Subcutaneous adipose tissue (tissue), 4 donors: ENCODE results near the gene PSKH1. TPM values are rescaled to one million over a fixed set of nuclear protein-coding genes. Genes with fewer than 3 reads are reported as not detected.

Source experiments
- CTCF ChIP-seq: fragments of 450-650 bp; IDR thresholded peaks from one replicate; pipeline ENCODE4 v1.5.1; 2016; ENCODE audit warnings: low read depth, mild to moderate bottlenecking, control low read depth, antibody characterized with exemption, moderate library complexity
- total RNA-seq, 4 donors: library from RNA; depleted of rRNA; stranded (reverse); fragments of >200 nt; gene quantifications; one replicate each; pipeline ENCODE4 v1.1.0, GENCODE V29; 2016

Gene PSKH1
- total RNA-seq, 4 donors from 2014 or later = 7.0 to 28.4 (median 10.9) TPM

- TF ChIP-seq CTCF = no peak
These were observed 817 bp downstream of the PSKH1 start for GRCh38 chr16:67893743-67894399.

DNA sequence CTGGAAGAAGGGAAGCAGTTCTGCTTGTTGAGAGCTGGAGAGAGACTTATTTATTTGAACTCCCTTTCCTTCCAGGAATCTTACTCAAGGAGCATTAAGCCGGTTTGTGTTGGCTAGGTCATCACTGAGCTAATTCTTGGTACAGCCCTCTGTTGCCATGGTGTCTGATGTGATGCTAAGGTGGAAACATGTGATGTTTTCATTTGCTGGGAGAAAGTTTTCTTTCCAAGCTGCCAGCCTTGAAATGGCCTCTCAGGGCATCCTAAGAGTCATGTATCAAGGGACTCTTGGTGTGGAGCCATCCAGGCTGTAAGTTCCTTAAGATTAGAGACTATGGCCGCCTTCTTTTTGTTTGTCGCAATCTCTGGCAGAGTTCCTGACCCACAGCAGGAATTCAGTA lies 4.2 kb downstream of the PSKH1 start:
- TF ChIP-seq CTCF = no peak

DNA sequence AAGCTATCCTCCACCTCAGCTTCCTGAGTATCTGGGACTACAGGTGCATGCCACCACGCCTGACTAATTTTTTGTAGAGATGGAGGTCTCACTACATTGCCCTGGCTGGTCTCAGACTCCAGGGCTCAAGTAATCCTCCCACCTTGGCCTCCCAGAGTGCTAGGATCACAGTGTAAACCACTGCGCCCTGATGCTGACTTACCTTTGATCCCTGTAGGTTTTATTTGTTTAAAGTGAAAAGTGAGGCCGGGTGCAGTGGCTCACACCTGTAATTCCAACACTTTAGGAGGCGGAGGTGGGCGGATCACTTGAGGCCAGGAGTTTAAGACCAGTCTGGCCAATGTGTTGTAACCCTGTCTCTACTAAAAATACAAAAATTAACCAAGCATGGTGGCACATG lies 8.7 kb downstream of the PSKH1 start:
- TF ChIP-seq CTCF = no peak

DNA sequence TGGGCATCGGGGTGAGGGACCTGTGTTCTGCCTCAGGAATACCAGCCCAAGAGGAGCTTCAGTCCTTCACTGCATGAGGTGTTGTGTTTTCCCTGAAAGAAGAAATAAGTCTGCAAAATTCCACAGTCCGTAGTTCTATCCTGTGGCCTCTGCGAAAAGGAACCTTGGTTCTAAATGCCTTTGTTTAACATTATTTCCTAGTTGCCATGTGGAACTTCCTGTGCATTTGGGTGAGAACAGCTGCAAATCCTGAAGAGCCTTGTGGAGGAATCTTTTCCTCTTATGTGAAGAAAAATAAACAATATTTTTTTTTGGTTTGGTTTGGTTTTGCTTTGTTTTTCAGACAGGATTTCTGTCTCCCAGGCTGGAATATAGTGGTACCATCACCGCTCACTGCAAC lies 9.8 kb downstream of the PSKH1 start:
- no peak for TF ChIP-seq CTCF

DNA sequence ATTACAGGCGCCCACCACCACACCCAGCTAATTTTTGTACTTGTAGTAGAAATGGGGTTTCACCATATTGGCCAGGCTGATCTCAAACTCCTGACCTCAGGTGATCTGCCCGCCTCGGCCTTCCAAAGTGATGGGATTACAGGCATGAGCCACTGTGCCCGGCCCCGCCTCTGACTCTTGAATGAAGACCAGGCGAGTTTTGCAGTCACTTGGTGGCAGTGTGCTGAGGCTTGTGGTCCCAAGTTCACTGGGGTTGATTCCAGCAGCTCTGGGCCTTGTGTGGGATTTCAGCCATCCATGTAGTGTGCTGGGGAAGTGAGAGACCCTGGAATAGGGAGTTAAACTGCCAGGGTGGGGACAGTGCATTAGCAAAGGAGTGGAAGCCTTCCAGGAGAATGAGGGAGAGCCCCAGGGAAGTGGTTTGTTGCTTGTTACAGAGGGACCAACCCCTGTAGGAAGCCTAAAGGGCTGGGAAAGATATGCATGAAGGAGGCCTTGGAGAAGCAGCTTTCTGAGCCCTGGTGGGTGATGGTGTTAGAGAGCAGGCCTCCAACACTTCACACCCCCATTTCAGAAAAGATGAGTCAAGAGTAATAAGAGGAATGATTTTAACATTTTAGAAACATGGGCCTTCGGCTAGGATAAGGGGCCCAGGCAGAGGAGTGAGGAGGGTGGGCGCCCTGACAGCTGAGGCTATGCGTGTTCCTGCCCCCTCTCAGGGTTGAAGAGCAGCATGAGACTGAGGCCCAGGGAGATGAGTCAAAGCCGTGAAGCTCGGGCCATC lies 14.5 kb downstream of the PSKH1 start:
- TF ChIP-seq CTCF = no peak

GRCh38 chr16:67909056-67909742 lies 16.1 kb downstream of the PSKH1 start:
- TF ChIP-seq CTCF = no peak

- TF ChIP-seq CTCF = no peak
These were observed 17.1 kb downstream of the PSKH1 start for GRCh38 chr16:67910158-67910557.
